Thyroid gland (tissue), 4 donors: ENCODE results near the gene L3MBTL4. TPM values are rescaled to one million over a fixed set of nuclear protein-coding genes. Genes with fewer than 3 reads are reported as not detected.
A peak's percentile ranks its signal among the peaks of the same experiment; 100 is the strongest.

Experiments
- DNase-seq, 2 donors: peaks; one replicate each; pipeline ENCODE4 v3.0.0-alpha.2; 2019
- H3K27ac ChIP-seq, 3 donors: fragments of 200-600 bp; sonication (generic); 1 replicate in 2 of 3; 2 replicates in 1 of 3; pipeline ENCODE4 v1.5.1; 2016 to 2019; ENCODE audit warnings: mild to moderate bottlenecking in 1 of 3, moderate library complexity in 1 of 3
- H3K27me3 ChIP-seq: fragments of 200-600 bp; sonication (generic); one replicate; pipeline ENCODE4 v1.5.1; 2019
- H3K36me3 ChIP-seq, 2 donors: fragments of 200-600 bp; sonication (generic); one replicate each; pipeline ENCODE4 v1.5.1; 2016 to 2019
- H3K4me1 ChIP-seq, 2 donors: fragments of 200-600 bp; sonication (generic); one replicate each; pipeline ENCODE4 v1.5.1; 2017 to 2019
- H3K4me3 ChIP-seq, 3 donors: fragments of 200-600 bp; sonication (generic); replicated peaks in 1 of 3; 1 replicate in 2 of 3; 2 replicates in 1 of 3; pipeline ENCODE4 v1.5.1; 2016; ENCODE audit warnings: mild to moderate bottlenecking in 1 of 3
- H3K9me3 ChIP-seq: fragments of 200-600 bp; sonication (generic); one replicate; pipeline ENCODE4 v1.5.1; 2017
- POLR2A ChIP-seq, 2 donors: fragments of 450-650 bp; IDR thresholded peaks; one replicate each; pipeline ENCODE4 v1.6.1; 2017; ENCODE audit warnings: antibody characterized with exemption in 2 of 2, mild to moderate bottlenecking in 2 of 2, moderate library complexity in 1 of 2
- WGBS, 2 donors: methylation state at CpG; one replicate each; pipeline ENCODE4 v1.1.5; 2017; 5-methylcytosine and 5-hydroxymethylcytosine counted together
- intact Hi-C: fragments of 100-400 bp; cut with DNase I; formaldehyde crosslinking; loops from one replicate; pipeline ENCODE4 v1.15.1; 2023
- total RNA-seq, 4 donors: library from RNA; depleted of rRNA; stranded (reverse); fragments of >200 nt; gene quantifications; one replicate each; pipeline ENCODE4 v1.2.3, GENCODE V29; 2016
- TF ChIP-seq, protein P1 (sequence below), 6 experiments: fragments of 200-600 bp in 3 of 6; fragments of 450-650 bp in 3 of 6; sonication (generic) in 3 of 6; IDR thresholded peaks; one replicate each; pipeline ENCODE4 v1.5.1; 2016 to 2019; ENCODE audit warnings: antibody characterized with exemption in 6 of 6, mild to moderate bottlenecking in 2 of 6, inconsistent platforms in 1 of 6, moderate library complexity in 1 of 6

Gene L3MBTL4
- total RNA-seq, 4 donors from 2014 or later, result 15.2 to 37.1 (median 24.3) TPM

GRCh38 chr18:6374340-6374739 is 40.4 kb downstream of the L3MBTL4 start:
- no peak overlapping the region for H3K4me3 ChIP-seq
- no peaks in the 10 kb centered on the region for H3K36me3 ChIP-seq
- peaks cover 15 to 16% of the 10 kb centered on the region in 2 donors for H3K4me1 ChIP-seq
- intact Hi-C loops, result no loop called here
- WGBS, 2 donors, result 44 to 49% methylated on average over 8 of the region's 8 CpGs
- peak; percentile 28 to 42 for DNase-seq
- no peak overlapping the region for H3K27ac ChIP-seq
- TF ChIP-seq, protein P1, sequence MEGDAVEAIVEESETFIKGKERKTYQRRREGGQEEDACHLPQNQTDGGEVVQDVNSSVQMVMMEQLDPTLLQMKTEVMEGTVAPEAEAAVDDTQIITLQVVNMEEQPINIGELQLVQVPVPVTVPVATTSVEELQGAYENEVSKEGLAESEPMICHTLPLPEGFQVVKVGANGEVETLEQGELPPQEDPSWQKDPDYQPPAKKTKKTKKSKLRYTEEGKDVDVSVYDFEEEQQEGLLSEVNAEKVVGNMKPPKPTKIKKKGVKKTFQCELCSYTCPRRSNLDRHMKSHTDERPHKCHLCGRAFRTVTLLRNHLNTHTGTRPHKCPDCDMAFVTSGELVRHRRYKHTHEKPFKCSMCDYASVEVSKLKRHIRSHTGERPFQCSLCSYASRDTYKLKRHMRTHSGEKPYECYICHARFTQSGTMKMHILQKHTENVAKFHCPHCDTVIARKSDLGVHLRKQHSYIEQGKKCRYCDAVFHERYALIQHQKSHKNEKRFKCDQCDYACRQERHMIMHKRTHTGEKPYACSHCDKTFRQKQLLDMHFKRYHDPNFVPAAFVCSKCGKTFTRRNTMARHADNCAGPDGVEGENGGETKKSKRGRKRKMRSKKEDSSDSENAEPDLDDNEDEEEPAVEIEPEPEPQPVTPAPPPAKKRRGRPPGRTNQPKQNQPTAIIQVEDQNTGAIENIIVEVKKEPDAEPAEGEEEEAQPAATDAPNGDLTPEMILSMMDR (IDR thresholded peaks at IDR 0.05), result no peak
- TF ChIP-seq POLR2A (IDR thresholded peaks at IDR 0.05), result no peak
- no peaks in the 10 kb centered on the region for H3K27me3 ChIP-seq
- no peaks in the 10 kb centered on the region for H3K9me3 ChIP-seq

DNA sequence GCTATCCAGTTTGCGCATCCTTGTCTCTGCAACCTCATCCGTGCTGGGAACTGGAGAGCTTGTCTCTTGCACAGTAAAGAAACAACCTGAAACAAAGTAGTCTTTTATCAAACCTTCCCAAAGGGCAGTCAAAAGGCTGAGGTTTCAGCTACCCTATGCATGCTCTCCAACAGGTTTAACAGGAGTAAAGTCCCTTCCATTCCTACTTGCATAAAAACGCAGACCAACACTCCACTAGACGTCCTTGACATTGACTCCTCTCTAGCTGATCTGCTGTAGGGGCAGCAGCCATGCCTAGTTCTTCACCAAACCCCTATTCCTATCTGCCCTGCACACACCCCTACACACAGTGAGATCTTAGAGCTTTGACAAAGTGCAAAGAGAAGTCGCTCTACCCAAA is 41.5 kb downstream of the L3MBTL4 start:
- no peak overlapping the region for H3K4me3 ChIP-seq
- no peaks in the 10 kb centered on the region for H3K9me3 ChIP-seq
- no peaks in the 10 kb centered on the region for H3K36me3 ChIP-seq
- WGBS, 2 donors, result 89 to 91% methylated on average over 5 of the region's 5 CpGs
- no peak for DNase-seq
- intact Hi-C loops, result no loop called here
- TF ChIP-seq POLR2A (IDR thresholded peaks at IDR 0.05), result no peak
- TF ChIP-seq, protein P1 (IDR thresholded peaks at IDR 0.05), result no peak
- no peak overlapping the region for H3K27ac ChIP-seq
- peaks cover 15 to 16% of the 10 kb centered on the region in 2 donors for H3K4me1 ChIP-seq
- H3K27me3 ChIP-seq, result no peaks in the 10 kb centered on the region

DNA sequence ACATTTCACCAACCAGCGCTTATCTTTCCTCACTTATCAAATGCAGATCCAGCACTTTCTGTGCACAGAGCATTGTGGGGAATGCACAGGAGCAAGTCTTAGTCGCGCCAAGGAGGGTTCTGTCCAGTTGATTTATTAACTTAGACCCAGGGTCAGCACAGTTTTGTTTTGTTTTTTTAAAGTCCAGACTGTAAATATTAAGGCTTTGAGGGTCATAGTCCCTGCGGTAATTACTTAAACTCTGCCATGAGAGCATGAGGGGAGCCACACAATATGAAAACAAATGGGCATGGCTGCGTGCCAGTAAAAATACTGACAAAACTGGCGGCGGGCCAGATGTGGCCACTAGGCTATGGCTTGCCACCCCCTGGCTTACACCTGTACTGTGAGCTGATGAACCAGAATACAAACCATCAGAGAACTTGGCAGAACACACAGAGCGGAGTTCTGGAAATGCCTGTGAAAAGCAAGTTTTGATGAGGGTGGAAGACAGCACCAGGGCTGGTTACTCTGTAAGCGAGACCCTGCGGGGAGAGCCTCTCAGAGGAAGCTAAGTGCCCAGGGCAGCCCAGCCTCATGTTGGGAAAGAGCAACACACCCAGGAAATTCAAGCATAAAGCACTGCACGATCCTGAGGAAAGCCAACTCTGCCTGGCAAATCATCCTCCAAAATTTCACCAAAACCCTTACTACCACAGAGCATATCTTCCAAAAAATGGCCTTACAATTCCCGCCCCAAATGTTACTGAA is 43.6 kb downstream of the L3MBTL4 start:
- Histone ChIP-seq H3K9me3 (no peaks in the 10 kb centered on the region), H3K27me3 (no peaks in the 10 kb centered on the region), H3K4me3 (no peak overlapping the region), H3K36me3 (no peaks in the 10 kb centered on the region), H3K4me1 (peaks cover 23 to 25% of the 10 kb centered on the region in 2 donors), H3K27ac (peak overlapping the region in 2 of 3 donors; percentile 11 to 49)
- TF ChIP-seq, protein P1 (IDR thresholded peaks at IDR 0.05), result peak in 1 of 6 experiments; percentile 12
- no peak for TF ChIP-seq POLR2A (IDR thresholded peaks at IDR 0.05)
- intact Hi-C loops, result no loop called here
- WGBS, 2 donors, result 29 to 32% methylated on average over 12 of the region's 12 CpGs
- DNase-seq, result peak; percentile 83

- WGBS, 2 donors, result 76 to 83% methylated on average over 8 of the region's 8 CpGs
- DNase-seq, result no peak
These were observed 44.3 kb downstream of the L3MBTL4 start for GRCh38 chr18:6370410-6370809.

GRCh38 chr18:6368017-6368416 is 46.7 kb downstream of the L3MBTL4 start:
- 93 to 98% methylated on average over 6 of the region's 6 CpGs for WGBS, 2 donors
- DNase-seq, result no peak
- intact Hi-C loops, result no loop called here
- Histone ChIP-seq H3K4me1 (peaks cover 24 to 28% of the 10 kb centered on the region in 2 donors), H3K27me3 (no peaks in the 10 kb centered on the region), H3K9me3 (no peaks in the 10 kb centered on the region), H3K36me3 (no peaks in the 10 kb centered on the region), H3K4me3 (no peak overlapping the region), H3K27ac (no peak overlapping the region)
- no peak for TF ChIP-seq POLR2A (IDR thresholded peaks at IDR 0.05)
- TF ChIP-seq, protein P1 (IDR thresholded peaks at IDR 0.05), result no peak

More at GRCh38 chr18:6370410-6370809, 44.3 kb downstream of the L3MBTL4 start:
- intact Hi-C loops, result no loop called here
- Histone ChIP-seq H3K4me1 (peaks cover 28 to 29% of the 10 kb centered on the region in 2 donors), H3K4me3 (no peak overlapping the region), H3K27ac (no peak overlapping the region), H3K36me3 (no peaks in the 10 kb centered on the region), H3K27me3 (no peaks in the 10 kb centered on the region), H3K9me3 (no peaks in the 10 kb centered on the region)
- TF ChIP-seq, protein P1 (IDR thresholded peaks at IDR 0.05), result no peak
- TF ChIP-seq POLR2A (IDR thresholded peaks at IDR 0.05), result no peak
